Measurements from ENCODE around the gene MCRIP1. TPM values are rescaled to one million over a fixed set of nuclear protein-coding genes. Genes with fewer than 3 reads are reported as not detected.

The MCRIP1 gene
- polyA plus RNA-seq, 1 of the 3 experiments (the other 2 are of a cell fraction): 156 TPM

DNA sequence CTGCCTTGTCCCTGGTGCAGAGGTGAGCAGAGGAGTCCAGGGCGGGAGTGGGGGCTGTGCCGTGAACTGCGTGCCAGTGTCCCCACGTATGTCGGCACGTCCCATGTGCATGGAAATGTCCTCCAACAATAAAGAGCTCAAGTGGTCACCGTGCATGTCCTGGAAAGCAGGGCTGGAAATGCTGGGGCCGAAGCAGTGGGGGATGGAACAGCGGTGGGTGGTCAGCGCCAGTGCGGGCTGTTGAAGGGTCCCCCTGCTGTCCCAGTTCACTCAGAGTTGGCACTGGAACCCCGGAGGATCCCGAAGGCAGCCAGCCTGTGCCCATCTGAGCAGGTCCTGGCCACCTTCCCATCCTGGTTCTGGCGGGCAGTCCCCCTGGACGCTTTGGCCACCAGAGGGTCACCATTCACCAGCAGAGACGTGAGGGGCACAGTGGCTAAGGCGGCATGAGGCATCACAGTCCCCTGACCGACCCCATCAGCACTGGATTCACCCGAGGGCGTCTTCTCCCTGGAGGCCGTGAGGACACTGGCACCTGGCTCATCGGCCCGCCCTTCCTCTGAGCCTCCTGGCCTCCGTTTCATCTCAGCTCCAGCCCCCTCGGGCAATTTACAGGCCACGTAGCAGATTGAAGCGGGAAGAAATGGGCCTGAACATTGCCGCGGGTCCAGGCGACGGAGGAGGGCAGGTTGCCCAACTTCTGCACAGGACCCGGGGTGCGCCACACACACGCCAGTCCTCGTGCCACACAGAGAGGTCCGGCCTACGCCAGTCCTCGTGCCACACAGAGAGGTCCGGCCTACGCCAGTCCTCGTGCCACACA is 19.0 kb downstream of the MCRIP1 start:
- H3K4me3 ChIP-seq (ENCODE audit: low read depth in 2 of 2, low read length in 1 of 2): no peak overlapping the region
- H3K79me2 ChIP-seq (ENCODE audit: insufficient read depth): no peaks in the 10 kb centered on the region
- no peak overlapping the region for H3K27ac ChIP-seq (ENCODE audit: low read depth in 2 of 2, low read length in 1 of 2)
- TF ChIP-seq SMC3 (IDR thresholded peaks at IDR 0.05; ENCODE audit: low read depth, low read length) (no peak), FOXJ3 (CRISPR knock-in tag; IDR thresholded peaks at IDR 0.05) (no peak), RXRA (IDR thresholded peaks at IDR 0.05; ENCODE audit: borderline replicate concordance, low read depth) (no peak), RFX5 (IDR thresholded peaks at IDR 0.05; ENCODE audit: low read length) (no peak), NFIC (IDR thresholded peaks at IDR 0.05; ENCODE audit: borderline replicate concordance) (no peak)
- TF ChIP-seq, protein P1, sequence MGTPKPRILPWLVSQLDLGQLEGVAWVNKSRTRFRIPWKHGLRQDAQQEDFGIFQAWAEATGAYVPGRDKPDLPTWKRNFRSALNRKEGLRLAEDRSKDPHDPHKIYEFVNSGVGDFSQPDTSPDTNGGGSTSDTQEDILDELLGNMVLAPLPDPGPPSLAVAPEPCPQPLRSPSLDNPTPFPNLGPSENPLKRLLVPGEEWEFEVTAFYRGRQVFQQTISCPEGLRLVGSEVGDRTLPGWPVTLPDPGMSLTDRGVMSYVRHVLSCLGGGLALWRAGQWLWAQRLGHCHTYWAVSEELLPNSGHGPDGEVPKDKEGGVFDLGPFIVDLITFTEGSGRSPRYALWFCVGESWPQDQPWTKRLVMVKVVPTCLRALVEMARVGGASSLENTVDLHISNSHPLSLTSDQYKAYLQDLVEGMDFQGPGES (IDR thresholded peaks at IDR 0.05; ENCODE audit: low read depth, low read length): no peak
- TF ChIP-seq, protein P2, sequence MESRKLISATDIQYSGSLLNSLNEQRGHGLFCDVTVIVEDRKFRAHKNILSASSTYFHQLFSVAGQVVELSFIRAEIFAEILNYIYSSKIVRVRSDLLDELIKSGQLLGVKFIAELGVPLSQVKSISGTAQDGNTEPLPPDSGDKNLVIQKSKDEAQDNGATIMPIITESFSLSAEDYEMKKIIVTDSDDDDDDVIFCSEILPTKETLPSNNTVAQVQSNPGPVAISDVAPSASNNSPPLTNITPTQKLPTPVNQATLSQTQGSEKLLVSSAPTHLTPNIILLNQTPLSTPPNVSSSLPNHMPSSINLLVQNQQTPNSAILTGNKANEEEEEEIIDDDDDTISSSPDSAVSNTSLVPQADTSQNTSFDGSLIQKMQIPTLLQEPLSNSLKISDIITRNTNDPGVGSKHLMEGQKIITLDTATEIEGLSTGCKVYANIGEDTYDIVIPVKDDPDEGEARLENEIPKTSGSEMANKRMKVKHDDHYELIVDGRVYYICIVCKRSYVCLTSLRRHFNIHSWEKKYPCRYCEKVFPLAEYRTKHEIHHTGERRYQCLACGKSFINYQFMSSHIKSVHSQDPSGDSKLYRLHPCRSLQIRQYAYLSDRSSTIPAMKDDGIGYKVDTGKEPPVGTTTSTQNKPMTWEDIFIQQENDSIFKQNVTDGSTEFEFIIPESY (IDR thresholded peaks at IDR 0.05; ENCODE audit: borderline replicate concordance, low read depth): no peak
- TF ChIP-seq, protein P3, sequence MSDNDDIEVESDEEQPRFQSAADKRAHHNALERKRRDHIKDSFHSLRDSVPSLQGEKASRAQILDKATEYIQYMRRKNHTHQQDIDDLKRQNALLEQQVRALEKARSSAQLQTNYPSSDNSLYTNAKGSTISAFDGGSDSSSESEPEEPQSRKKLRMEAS (IDR thresholded peaks at IDR 0.05; ENCODE audit: low read depth): no peak
- peaks cover 20% of the 10 kb centered on the region for H3K27me3 ChIP-seq (ENCODE audit: insufficient read depth)
- H3K9me3 ChIP-seq: no peaks in the 10 kb centered on the region
- no peaks in the 10 kb centered on the region for H3F3A ChIP-seq (replicated peaks; ENCODE audit: insufficient read depth)
- no peak overlapping the region for H3K4me2 ChIP-seq
- no peaks in the 10 kb centered on the region for H3K9me2 ChIP-seq
- no peak for DNase-seq
- H4K20me1 ChIP-seq (ENCODE audit: insufficient read depth): no peaks in the 10 kb centered on the region
- peaks cover 0 to 35% of the 10 kb centered on the region in 2 experiments; a peak in 1 of 4 replicates for H3K4me1 ChIP-seq (ENCODE audit: control insufficient read depth in 1 of 2, insufficient read depth in 2 of 2, low read depth in 1 of 2, low read length in 1 of 2)
- CTCF ChIA-PET: interaction anchor here (0.7 to 2.2 kb wide), 8 partner anchors 8 to 80 kb away, joined by 3 to 10 read pairs (median 3); no protein-coding TSS in a partner anchor
- no peak overlapping the region for H3K9ac ChIP-seq
- no peaks in the 10 kb centered on the region for H3K36me3 ChIP-seq (replicated peaks in 1 of 2; ENCODE audit: control insufficient read depth in 1 of 2, insufficient read depth in 2 of 2, low read length in 1 of 2)
- POLR2A ChIA-PET: interaction anchor here (1.9 kb wide), 1 partner anchor 19 kb away, joined by 6 read pairs; the partner anchor contains the start of gene MCRIP1
- no peak overlapping the region for H2AFZ ChIP-seq (ENCODE audit: low read depth)
- WGBS (ENCODE audit: low lambda C conversion rate): 84% methylated on average over 34 of the region's 41 CpGs

DNA sequence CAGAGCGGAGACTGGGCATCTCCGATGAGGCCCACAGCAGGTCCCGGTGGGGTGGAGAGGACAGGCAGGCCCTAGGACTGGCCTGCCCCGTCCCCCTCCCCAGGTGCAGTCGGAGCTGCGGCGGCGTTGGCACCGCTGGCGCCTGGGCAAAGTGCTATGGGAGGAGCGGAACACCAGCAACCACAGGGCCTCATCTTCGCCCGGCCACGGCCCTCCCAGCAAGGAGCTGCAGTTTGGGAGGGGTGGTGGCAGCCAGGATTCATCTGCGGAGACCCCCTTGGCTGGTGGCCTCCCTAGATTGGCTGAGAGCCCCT is 19.8 kb downstream of the MCRIP1 start:
- TF ChIP-seq TEAD4 (IDR thresholded peaks at IDR 0.05; ENCODE audit: borderline replicate concordance, insufficient read depth) (no peak), SIN3A (IDR thresholded peaks at IDR 0.05; ENCODE audit: borderline replicate concordance, low read depth, low read length) (no peak), CHD2 (IDR thresholded peaks at IDR 0.05; ENCODE audit: low read length, partially characterized antibody) (no peak), RCOR1 (IDR thresholded peaks at IDR 0.05; ENCODE audit: low read length) (no peak), FOSL2 (IDR thresholded peaks at IDR 0.05; ENCODE audit: borderline replicate concordance, low read depth) (no peak), FOXJ3 (CRISPR knock-in tag; IDR thresholded peaks at IDR 0.05) (no peak)
- TF ChIP-seq, protein P4, sequence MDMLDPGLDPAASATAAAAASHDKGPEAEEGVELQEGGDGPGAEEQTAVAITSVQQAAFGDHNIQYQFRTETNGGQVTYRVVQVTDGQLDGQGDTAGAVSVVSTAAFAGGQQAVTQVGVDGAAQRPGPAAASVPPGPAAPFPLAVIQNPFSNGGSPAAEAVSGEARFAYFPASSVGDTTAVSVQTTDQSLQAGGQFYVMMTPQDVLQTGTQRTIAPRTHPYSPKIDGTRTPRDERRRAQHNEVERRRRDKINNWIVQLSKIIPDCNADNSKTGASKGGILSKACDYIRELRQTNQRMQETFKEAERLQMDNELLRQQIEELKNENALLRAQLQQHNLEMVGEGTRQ (IDR thresholded peaks at IDR 0.05; ENCODE audit: borderline replicate concordance, low read depth, low read length): no peak
- H4K20me1 ChIP-seq (ENCODE audit: insufficient read depth): no peaks in the 10 kb centered on the region
- peaks cover 0 to 38% of the 10 kb centered on the region in 2 experiments; a peak in 1 of 4 replicates for H3K4me1 ChIP-seq (ENCODE audit: control insufficient read depth in 1 of 2, insufficient read depth in 2 of 2, low read depth in 1 of 2, low read length in 1 of 2)
- H3K36me3 ChIP-seq (replicated peaks in 1 of 2; ENCODE audit: control insufficient read depth in 1 of 2, insufficient read depth in 2 of 2, low read length in 1 of 2): no peaks in the 10 kb centered on the region
- H3K79me2 ChIP-seq (ENCODE audit: insufficient read depth): no peaks in the 10 kb centered on the region
- no peaks in the 10 kb centered on the region for H3K9me3 ChIP-seq
- no peaks in the 10 kb centered on the region for H3K9me2 ChIP-seq
- H2AFZ ChIP-seq (ENCODE audit: low read depth): no peak overlapping the region
- WGBS (ENCODE audit: low lambda C conversion rate): 86% methylated on average over 13 of the region's 15 CpGs
- ChIA-PET CTCF (interaction anchor here (0.7 to 2.2 kb wide), 10 partner anchors 8 to 82 kb away, joined by 3 to 10 read pairs (median 3); partner anchors contain the start of gene MCRIP1), POLR2A (no interaction called here)
- H3K27me3 ChIP-seq (ENCODE audit: insufficient read depth): peaks cover 28% of the 10 kb centered on the region
- no peak for DNase-seq
- no peak overlapping the region for H3K4me2 ChIP-seq
- H3K9ac ChIP-seq: no peak overlapping the region
- no peaks in the 10 kb centered on the region for H3F3A ChIP-seq (replicated peaks; ENCODE audit: insufficient read depth)
- H3K4me3 ChIP-seq (ENCODE audit: low read depth in 2 of 2, low read length in 1 of 2): no peak overlapping the region
- H3K27ac ChIP-seq (ENCODE audit: low read depth in 2 of 2, low read length in 1 of 2): no peak overlapping the region
